KMS-11 (cell line): ENCODE data around the gene SLC30A4.

Experiments used
- H2AFZ ChIP-seq: fragments of 200-600 bp; sonication (generic); 2 replicates; pipeline ENCODE4 v1.6.1; 2016; ENCODE audit warnings: antibody characterized with exemption, mixed run types, low read depth
- H3K27ac ChIP-seq: fragments of 200-600 bp; sonication (generic); 2 replicates; pipeline ENCODE4 v1.6.1; 2016; ENCODE audit warnings: mild to moderate bottlenecking, mixed run types
- H3K27me3 ChIP-seq: fragments of 200-600 bp; sonication (generic); 2 replicates; pipeline ENCODE4 v1.6.1; 2017; ENCODE audit warnings: mild to moderate bottlenecking, low read depth, mixed run types, moderate library complexity; ENCODE audit not compliant: insufficient read depth
- H3K36me3 ChIP-seq: fragments of 200-600 bp; sonication (generic); 2 replicates; pipeline ENCODE4 v1.6.1; 2017; ENCODE audit warnings: mild to moderate bottlenecking, mixed run types; ENCODE audit not compliant: insufficient read depth
- H3K4me1 ChIP-seq: fragments of 200-600 bp; sonication (generic); 2 replicates; pipeline ENCODE4 v1.6.1; 2016; ENCODE audit warnings: mild to moderate bottlenecking, low read depth, mixed run types; ENCODE audit not compliant: poor library complexity, severe bottlenecking
- H3K4me2 ChIP-seq: fragments of 200-600 bp; sonication (generic); 2 replicates; pipeline ENCODE4 v1.7.0; 2016; ENCODE audit warnings: mild to moderate bottlenecking, mixed run types
- H3K4me3 ChIP-seq: fragments of 200-600 bp; sonication (generic); IDR thresholded peaks from 2 replicates; pipeline ENCODE4 v1.6.1; 2017; ENCODE audit warnings: low read depth, low read length, mixed read lengths; ENCODE audit not compliant: insufficient read depth
- H3K79me2 ChIP-seq: fragments of 200-600 bp; sonication (generic); 2 replicates; pipeline ENCODE4 v1.6.1; 2016; ENCODE audit warnings: low read depth, mixed run types; ENCODE audit not compliant: insufficient read depth
- H3K9ac ChIP-seq: fragments of 200-600 bp; sonication (generic); 2 replicates; pipeline ENCODE4 v1.6.1; 2016; ENCODE audit warnings: mild to moderate bottlenecking, mixed run types
- H4K20me1 ChIP-seq: fragments of 200-600 bp; sonication (generic); 2 replicates; pipeline ENCODE4 v1.6.1; 2016; ENCODE audit warnings: mild to moderate bottlenecking, mixed run types; ENCODE audit not compliant: insufficient read depth
- CTCF ChIP-seq: fragments of 200-600 bp; sonication (generic); conservative IDR thresholded peaks from 2 replicates; pipeline ENCODE4 v1.6.1; 2017; ENCODE audit warnings: low read depth, mild to moderate bottlenecking, antibody characterized with exemption, low read length, moderate library complexity, mixed read lengths

SLC30A4 gene

GRCh38 chr15:45543051-45543450 lies 20.5 kb upstream of the SLC30A4 start:
- Histone ChIP-seq H3K4me3 (no peak overlapping the region), H4K20me1 (no peaks in the 10 kb centered on the region), H3K27ac (no peak overlapping the region), H3K79me2 (no peaks in the 10 kb centered on the region), H3K4me1 (no peaks in the 10 kb centered on the region), H3K4me2 (no peak overlapping the region), H2AFZ (no peak overlapping the region), H3K36me3 (no peaks in the 10 kb centered on the region), H3K27me3 (no peaks in the 10 kb centered on the region), H3K9ac (no peak overlapping the region)
- TF ChIP-seq CTCF = no peak

DNA sequence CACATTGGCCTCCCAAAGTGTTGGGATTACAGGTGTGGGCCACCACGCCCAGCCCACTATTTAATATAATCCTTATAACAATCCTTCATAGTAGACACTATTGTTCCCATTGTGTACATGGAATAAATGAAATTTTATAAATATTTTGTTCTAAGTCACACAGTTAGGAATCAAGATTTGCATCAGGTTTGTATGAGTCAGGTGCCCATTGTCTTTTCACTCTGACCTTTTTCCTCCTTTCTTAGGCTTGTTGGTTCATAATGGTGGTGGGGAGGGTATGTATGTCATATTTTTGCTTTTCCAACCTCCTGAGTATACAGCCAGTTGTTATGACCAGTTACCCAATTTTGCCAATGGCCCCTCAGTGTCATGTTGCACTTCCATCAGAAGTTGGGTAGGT lies 18.0 kb upstream of the SLC30A4 start:
- no peaks in the 10 kb centered on the region for H3K27me3 ChIP-seq
- H3K79me2 ChIP-seq = no peaks in the 10 kb centered on the region
- H3K9ac ChIP-seq = no peak overlapping the region
- H3K4me2 ChIP-seq = no peak overlapping the region
- H4K20me1 ChIP-seq = no peaks in the 10 kb centered on the region
- no peak overlapping the region for H2AFZ ChIP-seq
- H3K4me3 ChIP-seq = no peak overlapping the region
- no peaks in the 10 kb centered on the region for H3K36me3 ChIP-seq
- H3K4me1 ChIP-seq = no peaks in the 10 kb centered on the region
- no peak for TF ChIP-seq CTCF
- no peak overlapping the region for H3K27ac ChIP-seq

DNA sequence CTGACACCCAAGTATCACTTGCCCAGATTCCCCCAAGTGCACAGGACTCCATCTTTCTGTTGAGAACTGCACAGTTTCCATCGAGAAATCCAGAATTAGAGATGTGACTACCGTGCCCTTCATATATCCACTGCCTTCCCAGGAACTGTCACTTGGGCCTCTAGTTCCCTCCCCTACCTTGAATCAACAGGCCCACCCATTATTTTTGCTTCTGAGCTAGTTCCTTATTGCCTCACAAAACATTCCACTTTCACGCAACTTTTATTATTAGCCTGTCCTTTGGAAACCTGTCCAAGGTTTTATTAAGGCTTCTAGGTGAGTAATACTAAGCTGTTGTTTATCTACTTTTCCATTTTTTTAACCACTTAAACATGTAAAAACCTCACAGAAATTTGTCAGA lies 17.1 kb upstream of the SLC30A4 start:
- Histone ChIP-seq H3K36me3 (no peaks in the 10 kb centered on the region), H3K27ac (no peak overlapping the region), H3K4me2 (no peak overlapping the region), H3K27me3 (no peaks in the 10 kb centered on the region), H4K20me1 (no peaks in the 10 kb centered on the region), H3K4me1 (no peaks in the 10 kb centered on the region), H2AFZ (no peak overlapping the region), H3K9ac (no peak overlapping the region), H3K4me3 (no peak overlapping the region), H3K79me2 (no peaks in the 10 kb centered on the region)
- TF ChIP-seq CTCF = no peak

- no peaks in the 10 kb centered on the region for H4K20me1 ChIP-seq
- TF ChIP-seq CTCF = no peak
- H3K4me3 ChIP-seq = no peak overlapping the region
- H3K9ac ChIP-seq = no peak overlapping the region
- no peaks in the 10 kb centered on the region for H3K27me3 ChIP-seq
- H2AFZ ChIP-seq = no peak overlapping the region
- no peaks in the 10 kb centered on the region for H3K36me3 ChIP-seq
- H3K4me2 ChIP-seq = no peak overlapping the region
- no peaks in the 10 kb centered on the region for H3K79me2 ChIP-seq
- H3K4me1 ChIP-seq = no peaks in the 10 kb centered on the region
- no peak overlapping the region for H3K27ac ChIP-seq
Observed at GRCh38 chr15:45536934-45537333, 14.4 kb upstream of the SLC30A4 start.
